ENCODE measurements around the gene AMIGO3. TPM values are rescaled to one million over a fixed set of nuclear protein-coding genes. Genes with fewer than 3 reads are reported as not detected.

AMIGO3 gene
- total and polyA plus RNA-seq, 2 of the 8 experiments (the other 6 are each of a cell fraction or from before 2014, with no cell fraction given) = 1.6 to 8.8 TPM

GRCh38 chr3:49703956-49704355 lies 15.5 kb downstream of the AMIGO3 start:
- Histone ChIP-seq H2AFZ (ENCODE audit: low read length) (no peak overlapping the region), H3K23ac (ENCODE audit: insufficient read length) (no peak overlapping the region), H3K4ac (replicated peaks; ENCODE audit: insufficient read length, low read depth, low read length) (no peak overlapping the region), H3K4me1 (replicated peaks in 1 of 4; ENCODE audit: control insufficient read depth in 3 of 4, insufficient read depth in 4 of 4, low read length in 3 of 4) (peaks cover 0 to 9% (median 5%) of the 10 kb centered on the region in 4 experiments; a peak in 5 of 7 replicates), H3K27me3 (replicated peaks in 1 of 4; ENCODE audit: control insufficient read depth in 3 of 4, extremely low read depth in 1 of 4, insufficient read depth in 3 of 4, low read length in 3 of 4) (no peaks in the 10 kb centered on the region), H4K5ac (ENCODE audit: insufficient read length, low read depth, low read length) (no peak overlapping the region), H4K20me1 (replicated peaks in 1 of 2; ENCODE audit: control insufficient read depth in 1 of 2, insufficient read depth in 2 of 2, low read length in 2 of 2) (peaks cover 0 to 15% of the 10 kb centered on the region in 2 experiments), H3K27ac (ENCODE audit: low read depth, low read length) (no peak overlapping the region), H3K18ac (ENCODE audit: extremely low read depth, low read length) (no peak overlapping the region), H3K23me2 (ENCODE audit: low read depth, low read length) (no peaks in the 10 kb centered on the region), H3K56ac (replicated peaks; ENCODE audit: insufficient read length, low read depth, low read length) (no peak overlapping the region), H2AK5ac (ENCODE audit: low read depth, low read length) (no peak overlapping the region), H4K91ac (replicated peaks; ENCODE audit: insufficient read length, low read length) (no peak overlapping the region), H3K36me3 (ENCODE audit: control insufficient read depth in 2 of 4, insufficient read depth in 4 of 4, low read length in 3 of 4) (peaks cover 4 to 5% (median 5%) of the 10 kb centered on the region in 4 experiments; a peak in 5 of 8 replicates), H3K4me2 (ENCODE audit: insufficient read depth in 1 of 2, low read depth in 2 of 2, low read length in 2 of 2) (no peak overlapping the region), H3K4me3 (ENCODE audit: extremely low read depth in 1 of 4, insufficient read depth in 2 of 4, low read depth in 3 of 4, low read length in 4 of 4) (no peak overlapping the region), H2BK120ac (replicated peaks; ENCODE audit: low read depth, low read length) (no peak overlapping the region), H4K8ac (ENCODE audit: extremely low read depth, insufficient read depth, low read length) (no peak overlapping the region), H3K79me1 (ENCODE audit: low read depth, low read length) (no peaks in the 10 kb centered on the region), H2BK12ac (ENCODE audit: low read depth, low read length) (peak overlapping the region; percentile 50; the same call in 1 of the 2 replicates), H2BK15ac (ENCODE audit: low read length) (no peak overlapping the region), H3K9me3 (ENCODE audit: insufficient read depth in 2 of 2, low read depth in 1 of 2, low read length in 1 of 2) (no peaks in the 10 kb centered on the region), H3K9ac (replicated peaks in 1 of 4; ENCODE audit: extremely low read depth in 1 of 4, low read depth in 3 of 4, low read length in 3 of 4) (no peak overlapping the region), H3K14ac (ENCODE audit: insufficient read length) (no peak overlapping the region), H2BK5ac (ENCODE audit: low read depth, low read length) (no peak overlapping the region), H2BK20ac (ENCODE audit: low read length) (no peak overlapping the region), H3K79me2 (ENCODE audit: control insufficient read depth in 1 of 2, insufficient read depth in 2 of 2, low read length in 2 of 2) (no peaks in the 10 kb centered on the region)
- CTCF ChIA-PET (ENCODE audit: partially characterized antibody) = interaction anchor here (0.7 to 9.7 kb wide), 12 partner anchors 8 to 202 kb away, joined by 3 to 127 read pairs (median 3); partner anchors contain the start of genes AMIGO3 and GMPPB
- 88% methylated on average over 7 of the region's 7 CpGs; no CpG with 5 or more reads in 1 of the 2 experiments for WGBS, 2 experiments (ENCODE audit: extremely low coverage in 1 of 2, insufficient coverage in 1 of 2, insufficient read length in 1 of 2, insufficient replicate concordance in 2 of 2, low coverage in 1 of 2, low lambda C conversion rate in 2 of 2, missing lambda C conversion rate in 1 of 2)
- DNase-seq (ENCODE audit: low read depth in 1 of 2, low spot score in 2 of 2) (no peak), FAIRE-seq (no peak)
- POLR2A ChIA-PET (ENCODE audit: partially characterized antibody) = interaction anchor here (1.2 to 5.7 kb wide), 4 partner anchors 9 to 51 kb away, joined by 3 to 57 read pairs (median 6); partner anchors contain the start of gene AMIGO3
- no peak for TF ChIP-seq SP1 (IDR thresholded peaks at IDR 0.05; ENCODE audit: low read depth, low read length)
- TF ChIP-seq USF2 (IDR thresholded peaks at IDR 0.05; ENCODE audit: low read length) = no peak
- no peak for TF ChIP-seq KDM1A (IDR thresholded peaks at IDR 0.05; ENCODE audit: borderline replicate concordance, low read length)
- TF ChIP-seq E2F6 (IDR thresholded peaks at IDR 0.05) = no peak
- TF ChIP-seq CBX8 (IDR thresholded peaks at IDR 0.05; ENCODE audit: borderline replicate concordance, low read depth, low read length) = no peak
- TF ChIP-seq SUZ12 (IDR thresholded peaks at IDR 0.05; ENCODE audit: low read length) = no peak
- TF ChIP-seq CTBP2 (IDR thresholded peaks at IDR 0.05; ENCODE audit: borderline replicate concordance, insufficient read depth, insufficient read length, low read length) = no peak
- TF ChIP-seq RFX5 (IDR thresholded peaks at IDR 0.05; ENCODE audit: borderline replicate concordance, low read depth, low read length) = no peak
